Measurements from ENCODE around the gene HDAC3.

DNA sequence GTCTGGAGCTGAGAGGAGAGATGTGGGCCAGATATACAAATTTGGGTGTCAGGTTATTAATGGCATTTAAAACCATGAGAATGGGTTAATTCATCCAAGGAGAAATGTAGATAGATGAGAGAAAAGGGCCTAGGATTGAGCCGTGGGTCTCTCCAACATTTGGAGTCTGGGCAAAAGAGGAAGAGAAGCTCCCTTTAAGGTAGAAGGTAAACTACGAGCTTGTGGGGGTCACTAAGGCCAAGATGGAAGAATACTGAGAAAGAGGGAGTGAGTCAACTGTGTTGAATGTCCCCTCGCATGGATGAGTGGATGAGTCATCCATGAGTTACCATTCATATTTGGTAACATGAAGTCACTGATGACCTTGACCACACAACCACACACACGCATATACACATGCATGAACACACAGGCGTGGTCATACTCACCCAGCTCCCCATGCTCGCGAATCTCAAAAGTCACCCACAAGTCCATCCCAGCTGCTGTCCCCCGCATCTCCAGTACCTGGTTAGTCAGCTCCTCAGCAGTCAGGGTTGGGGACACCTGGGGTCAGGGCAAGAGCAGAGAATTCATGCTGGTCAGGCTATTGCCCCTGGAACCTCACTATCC lies 21.4 kb upstream of the HDAC3 start:
- TF ChIP-seq POLR2A (IDR thresholded peaks at IDR 0.05; ENCODE audit: low read depth, low read length), result no peak
- TF ChIP-seq TAF1 (IDR thresholded peaks at IDR 0.05; ENCODE audit: low read depth, low read length), result no peak
- no peak for TF ChIP-seq POLR2AphosphoS5 (IDR thresholded peaks at IDR 0.05; ENCODE audit: low read depth, low read length)
- TF ChIP-seq POU2F2 (IDR thresholded peaks at IDR 0.05; ENCODE audit: low read depth, low read length), result peak; percentile 94; the same call in 1 of the 2 replicates
- TF ChIP-seq SPI1 (IDR thresholded peaks at IDR 0.05; ENCODE audit: low read depth, low read length), result peak; percentile 73
- peak; percentile 40 for TF ChIP-seq PAX5 (IDR thresholded peaks at IDR 0.05; ENCODE audit: insufficient read depth, low read length, severe bottlenecking)
